Measurements from ENCODE around the gene RALGPS1. TPM values are rescaled to one million over a fixed set of nuclear protein-coding genes. Genes with fewer than 3 reads are reported as not detected.

RALGPS1 gene
- polyA plus RNA-seq, 1 of the 3 experiments (the other 2 are of a cell fraction): 3.9 TPM

GRCh38 chr9:127004946-127005769 is 90.6 kb downstream of the RALGPS1 start:
- no peaks in the 10 kb centered on the region for H4K20me1 ChIP-seq (ENCODE audit: insufficient read depth)
- no peaks in the 10 kb centered on the region for H3K9me3 ChIP-seq
- no peak overlapping the region for H3K4me2 ChIP-seq
- H3K4me1 ChIP-seq (ENCODE audit: control insufficient read depth in 1 of 2, insufficient read depth in 2 of 2, low read depth in 1 of 2, low read length in 1 of 2): no peaks in the 10 kb centered on the region
- DNase-seq: no peak
- TF ChIP-seq, protein P1, sequence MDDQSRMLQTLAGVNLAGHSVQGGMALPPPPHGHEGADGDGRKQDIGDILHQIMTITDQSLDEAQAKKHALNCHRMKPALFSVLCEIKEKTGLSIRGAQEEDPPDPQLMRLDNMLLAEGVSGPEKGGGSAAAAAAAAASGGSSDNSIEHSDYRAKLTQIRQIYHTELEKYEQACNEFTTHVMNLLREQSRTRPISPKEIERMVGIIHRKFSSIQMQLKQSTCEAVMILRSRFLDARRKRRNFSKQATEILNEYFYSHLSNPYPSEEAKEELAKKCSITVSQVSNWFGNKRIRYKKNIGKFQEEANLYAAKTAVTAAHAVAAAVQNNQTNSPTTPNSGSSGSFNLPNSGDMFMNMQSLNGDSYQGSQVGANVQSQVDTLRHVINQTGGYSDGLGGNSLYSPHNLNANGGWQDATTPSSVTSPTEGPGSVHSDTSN (IDR thresholded peaks at IDR 0.05): peak; percentile 70
- TF ChIP-seq NFIC (IDR thresholded peaks at IDR 0.05; ENCODE audit: borderline replicate concordance) (no peak), TCF12 (IDR thresholded peaks at IDR 0.05) (peak; percentile 41; the same call in 1 of the 2 replicates)
- H3F3A ChIP-seq (replicated peaks; ENCODE audit: insufficient read depth): no peaks in the 10 kb centered on the region
- H3K79me2 ChIP-seq (ENCODE audit: insufficient read depth): no peaks in the 10 kb centered on the region
- H3K36me3 ChIP-seq (replicated peaks in 1 of 2; ENCODE audit: control insufficient read depth in 1 of 2, insufficient read depth in 2 of 2, low read length in 1 of 2): no peaks in the 10 kb centered on the region
- ChIA-PET POLR2A (no interaction called here), CTCF (no interaction called here)
- H2AFZ ChIP-seq (ENCODE audit: low read depth): no peak overlapping the region
- 73% methylated on average over 3 of the region's 3 CpGs for WGBS (ENCODE audit: low lambda C conversion rate)
- no peaks in the 10 kb centered on the region for H3K27me3 ChIP-seq (ENCODE audit: insufficient read depth)
- H3K9ac ChIP-seq: no peak overlapping the region
- no peak overlapping the region for H3K27ac ChIP-seq (ENCODE audit: low read depth in 2 of 2, low read length in 1 of 2)
- no peaks in the 10 kb centered on the region for H3K9me2 ChIP-seq
- H3K4me3 ChIP-seq (ENCODE audit: low read depth in 2 of 2, low read length in 1 of 2): no peak overlapping the region

DNA sequence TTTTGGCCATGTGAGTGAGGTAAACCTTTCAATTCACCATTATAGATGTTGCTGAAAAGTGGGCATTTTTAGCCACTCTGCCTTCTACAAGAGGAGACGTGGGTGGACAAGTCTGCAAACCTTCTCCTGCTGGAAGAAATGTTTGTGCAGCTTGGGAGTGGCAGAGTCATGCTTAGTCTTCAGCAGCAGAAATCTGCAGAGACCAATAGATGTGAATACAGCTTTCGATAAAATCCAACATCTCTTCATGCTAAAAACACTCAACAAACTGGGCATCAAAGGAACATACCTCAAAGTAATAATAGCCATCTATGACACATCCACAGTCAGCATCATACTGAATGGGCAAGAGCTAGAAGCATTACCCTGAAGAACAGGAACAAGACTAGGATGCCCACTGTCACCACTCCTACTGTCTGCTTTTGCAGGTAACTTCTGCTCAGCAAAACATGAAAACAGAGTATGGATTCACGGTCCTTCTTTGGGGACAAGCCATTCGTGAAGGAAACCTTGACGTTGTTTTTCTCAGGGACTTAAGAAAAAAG is 91.3 kb downstream of the RALGPS1 start:
- POLR2A ChIA-PET: no interaction called here

More for the DNA sequence above, 91.3 kb downstream of the RALGPS1 start:
- no peaks in the 10 kb centered on the region for H3K79me2 ChIP-seq (ENCODE audit: insufficient read depth)
- no peak overlapping the region for H3K27ac ChIP-seq (ENCODE audit: low read depth in 2 of 2, low read length in 1 of 2)
- no peaks in the 10 kb centered on the region for H3K27me3 ChIP-seq (ENCODE audit: insufficient read depth)
- WGBS (ENCODE audit: low lambda C conversion rate): 74% methylated on average over 5 of the region's 5 CpGs
- H3K4me2 ChIP-seq: no peak overlapping the region
- H3K4me1 ChIP-seq (ENCODE audit: control insufficient read depth in 1 of 2, insufficient read depth in 2 of 2, low read depth in 1 of 2, low read length in 1 of 2): no peaks in the 10 kb centered on the region
- no peak overlapping the region for H3K9ac ChIP-seq
- CTCF ChIA-PET: no interaction called here
- H3K9me3 ChIP-seq: no peaks in the 10 kb centered on the region
- no peak overlapping the region for H2AFZ ChIP-seq (ENCODE audit: low read depth)
- H3K36me3 ChIP-seq (replicated peaks in 1 of 2; ENCODE audit: control insufficient read depth in 1 of 2, insufficient read depth in 2 of 2, low read length in 1 of 2): no peaks in the 10 kb centered on the region
- TF ChIP-seq, protein P2, sequence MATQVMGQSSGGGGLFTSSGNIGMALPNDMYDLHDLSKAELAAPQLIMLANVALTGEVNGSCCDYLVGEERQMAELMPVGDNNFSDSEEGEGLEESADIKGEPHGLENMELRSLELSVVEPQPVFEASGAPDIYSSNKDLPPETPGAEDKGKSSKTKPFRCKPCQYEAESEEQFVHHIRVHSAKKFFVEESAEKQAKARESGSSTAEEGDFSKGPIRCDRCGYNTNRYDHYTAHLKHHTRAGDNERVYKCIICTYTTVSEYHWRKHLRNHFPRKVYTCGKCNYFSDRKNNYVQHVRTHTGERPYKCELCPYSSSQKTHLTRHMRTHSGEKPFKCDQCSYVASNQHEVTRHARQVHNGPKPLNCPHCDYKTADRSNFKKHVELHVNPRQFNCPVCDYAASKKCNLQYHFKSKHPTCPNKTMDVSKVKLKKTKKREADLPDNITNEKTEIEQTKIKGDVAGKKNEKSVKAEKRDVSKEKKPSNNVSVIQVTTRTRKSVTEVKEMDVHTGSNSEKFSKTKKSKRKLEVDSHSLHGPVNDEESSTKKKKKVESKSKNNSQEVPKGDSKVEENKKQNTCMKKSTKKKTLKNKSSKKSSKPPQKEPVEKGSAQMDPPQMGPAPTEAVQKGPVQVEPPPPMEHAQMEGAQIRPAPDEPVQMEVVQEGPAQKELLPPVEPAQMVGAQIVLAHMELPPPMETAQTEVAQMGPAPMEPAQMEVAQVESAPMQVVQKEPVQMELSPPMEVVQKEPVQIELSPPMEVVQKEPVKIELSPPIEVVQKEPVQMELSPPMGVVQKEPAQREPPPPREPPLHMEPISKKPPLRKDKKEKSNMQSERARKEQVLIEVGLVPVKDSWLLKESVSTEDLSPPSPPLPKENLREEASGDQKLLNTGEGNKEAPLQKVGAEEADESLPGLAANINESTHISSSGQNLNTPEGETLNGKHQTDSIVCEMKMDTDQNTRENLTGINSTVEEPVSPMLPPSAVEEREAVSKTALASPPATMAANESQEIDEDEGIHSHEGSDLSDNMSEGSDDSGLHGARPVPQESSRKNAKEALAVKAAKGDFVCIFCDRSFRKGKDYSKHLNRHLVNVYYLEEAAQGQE (IDR thresholded peaks at IDR 0.05; ENCODE audit: low read depth, low read length): no peak
- no peak for TF ChIP-seq EP300 (IDR thresholded peaks at IDR 0.05; ENCODE audit: borderline replicate concordance in 1 of 2, low read depth in 1 of 2, low read length in 1 of 2)
- TF ChIP-seq SIN3A (IDR thresholded peaks at IDR 0.05; ENCODE audit: borderline replicate concordance, low read depth, low read length): no peak
- no peak for TF ChIP-seq EZH2phosphoT487 (IDR thresholded peaks at IDR 0.05; ENCODE audit: borderline replicate concordance, low read depth)
- TF ChIP-seq RXRA (IDR thresholded peaks at IDR 0.05; ENCODE audit: borderline replicate concordance, low read depth): no peak
- DNase-seq: no peak
- no peak overlapping the region for H3K4me3 ChIP-seq (ENCODE audit: low read depth in 2 of 2, low read length in 1 of 2)
- H3F3A ChIP-seq (replicated peaks; ENCODE audit: insufficient read depth): no peaks in the 10 kb centered on the region
- H3K9me2 ChIP-seq: no peaks in the 10 kb centered on the region
- no peaks in the 10 kb centered on the region for H4K20me1 ChIP-seq (ENCODE audit: insufficient read depth)
